ENCODE data around the gene GON4L.
"Not testable (repeated sequence)": the region's sequence is repeated elsewhere in the genome, so short reads cannot be mapped to it uniquely, and the experiment has no call there.

Gene GON4L

GRCh38 chr1:155873860-155874259 lies 16.8 kb upstream of the GON4L start:
- DNase-seq, result no peak

GRCh38 chr1:155872527-155872926 lies 15.5 kb upstream of the GON4L start:
- no peak for DNase-seq

GRCh38 chr1:155871390-155871789 lies 14.4 kb upstream of the GON4L start:
- DNase-seq, result no peak

- DNase-seq, result no peak
Measured at GRCh38 chr1:155867766-155868165, 10.8 kb upstream of the GON4L start.

GRCh38 chr1:155864393-155864792 lies 7.4 kb upstream of the GON4L start:
- DNase-seq, result no peak

- DNase-seq, result no peak
Measured at GRCh38 chr1:155861896-155862295, 4.9 kb upstream of the GON4L start.

- DNase-seq, result no peak
Measured at GRCh38 chr1:155860970-155861510, 4.0 kb upstream of the GON4L start.

- DNase-seq, result no peak
Measured at GRCh38 chr1:155859881-155860871, 3.2 kb upstream of the GON4L start.

GRCh38 chr1:155859234-155859829 lies 2.3 kb upstream of the GON4L start, which contains the start of gene SYT11:
Gene SYT11 (plus strand): TSS chr1:155859567. CDS start chr1:155859762, 195 bp downstream.
- DNase-seq, result peak; percentile 74

GRCh38 chr1:155858800-155859233 lies 1.8 kb upstream of the GON4L start:
- no peak for DNase-seq

- DNase-seq, result no peak
Measured at GRCh38 chr1:155856257-155856974, 598 bp downstream of the GON4L start.

GRCh38 chr1:155850345-155850744 lies 6.7 kb downstream of the GON4L start:
- no peak for DNase-seq

- no peak for DNase-seq
Measured at GRCh38 chr1:155847823-155848529, 9.0 kb downstream of the GON4L start.

GRCh38 chr1:155844860-155845421 lies 12.1 kb downstream of the GON4L start:
- no peak for DNase-seq

GRCh38 chr1:155840386-155840785 lies 16.6 kb downstream of the GON4L start:
- no peak for DNase-seq

GRCh38 chr1:155835548-155835947 lies 21.5 kb downstream of the GON4L start:
- DNase-seq, result no peak

- not testable (repeated sequence) for DNase-seq
Measured at GRCh38 chr1:155834927-155835399, 22.1 kb downstream of the GON4L start.

GRCh38 chr1:155834296-155834926 lies 22.6 kb downstream of the GON4L start:
- no peak for DNase-seq

GRCh38 chr1:155833665-155834295 lies 23.2 kb downstream of the GON4L start:
- DNase-seq, result no peak

- no peak for DNase-seq
Measured at GRCh38 chr1:155831279-155831976, 25.6 kb downstream of the GON4L start.
